Keratinocyte (primary cell): ENCODE data around the gene GAB1. TPM values are rescaled to one million over a fixed set of nuclear protein-coding genes. Genes with fewer than 3 reads are reported as not detected.
A peak's percentile ranks its signal among the peaks of the same experiment; 100 is the strongest.

ENCODE experiments used
- DNase-seq: peaks from one replicate; pipeline ENCODE4 v3.0.0-alpha.2; 2011; ENCODE audit warnings: low read depth, missing footprints, low spot score
- FAIRE-seq: peaks from 2 replicates; lab custom pipeline; 2011; peaks lifted over from hg19 to GRCh38; lab: Jason Lieb, UNC
- H2AFZ ChIP-seq: 2 replicates; pipeline ENCODE4 v1.6.0; 2012; ENCODE audit warnings: low read length, control low read depth, inconsistent platforms; ENCODE audit not compliant: control insufficient read depth
- H3K27ac ChIP-seq: 2 replicates; pipeline ENCODE4 v1.5.1; 2011; ENCODE audit warnings: low read length; ENCODE audit not compliant: control insufficient read depth, insufficient read depth
- H3K27me3 ChIP-seq: 3 replicates; pipeline ENCODE4 v1.6.0; 2011; ENCODE audit warnings: low read length; ENCODE audit not compliant: control insufficient read depth, insufficient read depth; ENCODE audit errors: extremely low read depth
- H3K36me3 ChIP-seq, 2 experiments: 2 replicates in 1 of 2; 3 replicates in 1 of 2; pipeline ENCODE4 v1.5.1; 2011; ENCODE audit warnings: low read length in 2 of 2, mild to moderate bottlenecking in 1 of 2; ENCODE audit not compliant: control insufficient read depth in 2 of 2, insufficient read depth in 2 of 2; ENCODE audit errors: extremely low read depth in 1 of 2
- H3K4me1 ChIP-seq: 3 replicates; pipeline ENCODE4 v1.5.1; 2011; ENCODE audit warnings: low read length; ENCODE audit not compliant: control insufficient read depth, insufficient read depth; ENCODE audit errors: extremely low read depth
- H3K4me2 ChIP-seq: 3 replicates; pipeline ENCODE4 v1.6.0; 2011; ENCODE audit warnings: low read depth, low read length; ENCODE audit not compliant: control insufficient read depth, insufficient read depth; ENCODE audit errors: extremely low read depth
- H3K4me3 ChIP-seq, 3 experiments: fragments of 200-600 bp in 1 of 3; sonication (generic) in 1 of 3; 2 replicates in 2 of 3; 3 replicates in 1 of 3; pipeline ENCODE4 v1.5.1; 2011 to 2016; ENCODE audit warnings: low read length in 3 of 3, mild to moderate bottlenecking in 3 of 3, control low read depth in 2 of 3, inconsistent platforms in 1 of 3, low read depth in 1 of 3, mixed read lengths in 1 of 3, mixed run types in 1 of 3, moderate library complexity in 1 of 3; ENCODE audit not compliant: control insufficient read depth in 2 of 3, insufficient read depth in 2 of 3; ENCODE audit errors: extremely low read depth in 1 of 3
- H3K79me2 ChIP-seq: 2 replicates; pipeline ENCODE4 v1.6.0; 2012; ENCODE audit warnings: low read length; ENCODE audit not compliant: control insufficient read depth, insufficient read depth
- H3K9ac ChIP-seq: 3 replicates; pipeline ENCODE4 v1.6.0; 2011; ENCODE audit warnings: low read length; ENCODE audit not compliant: control insufficient read depth, insufficient read depth; ENCODE audit errors: extremely low read depth
- H3K9me1 ChIP-seq: 3 replicates; pipeline ENCODE4 v1.6.0; 2011; ENCODE audit warnings: low read length; ENCODE audit not compliant: control insufficient read depth, insufficient read depth; ENCODE audit errors: extremely low read depth
- H3K9me3 ChIP-seq: 2 replicates; pipeline ENCODE4 v1.5.1; 2012; ENCODE audit warnings: low read depth, low read length; ENCODE audit not compliant: control insufficient read depth
- H4K20me1 ChIP-seq: 3 replicates; pipeline ENCODE4 v1.6.0; 2011; ENCODE audit warnings: low read length; ENCODE audit not compliant: control insufficient read depth, insufficient read depth; ENCODE audit errors: extremely low read depth
- EZH2 ChIP-seq: IDR thresholded peaks from one replicate; pipeline ENCODE4 v1.6.1; 2012; ENCODE audit warnings: inconsistent platforms, mild to moderate bottlenecking, low read length, moderate library complexity
- dilution Hi-C: fragments of 300-500 bp; cut with MboI; formaldehyde crosslinking; loops from one replicate; pipeline ENCODE4 v1.7.0; 2020; ENCODE audit warnings: low sequenced_read_pairs; ENCODE audit not compliant: extremely low pct_ligation_motif_present
- polyA plus RNA-seq, 5 experiments: library from polyadenylated mRNA; depleted of rRNA in 3 of 5; stranded (reverse) in 3 of 5; stranded (forward) in 1 of 5; unstranded in 1 of 5; fragments of >200 nt; gene quantifications; 1 replicate in 1 of 5; 2 replicates in 3 of 5; 3 replicates in 1 of 5; pipeline versions ENCODE4 v1.2.1 to v1.2.3, GENCODE V29; 2011 to 2012; ENCODE audit warnings: missing spikeins in 2 of 5, low read depth in 1 of 5, low replicate concordance in 1 of 5
- TF ChIP-seq, protein P1 (sequence below), 3 experiments: IDR thresholded peaks in 1 of 3; conservative IDR thresholded peaks in 1 of 3; optimal IDR thresholded peaks in 1 of 3; 2 replicates in 2 of 3; 3 replicates in 1 of 3; pipeline versions ENCODE3 to v1.5.1; 2011; ENCODE audit warnings: low read length in 3 of 3, mild to moderate bottlenecking in 3 of 3, moderate library complexity in 2 of 3, control low read depth in 1 of 3, inconsistent platforms in 1 of 3; ENCODE audit not compliant: insufficient read depth in 2 of 3; ENCODE audit errors: extremely low read depth in 1 of 3

GAB1 gene
- polyA plus RNA-seq, 1 donor (not counting 4 experiments of a cell fraction or from before 2014, with no cell fraction given), result 11.0 TPM

- FAIRE-seq (no peak), DNase-seq (no peak)
- Histone ChIP-seq H3K4me3 (peak overlapping the region; percentile 87 to 93 (median 92)), H3K9ac (peak overlapping the region; percentile 87), H3K27ac (no peak overlapping the region), H3K27me3 (no peaks in the 10 kb centered on the region), H4K20me1 (no peaks in the 10 kb centered on the region), H2AFZ (no peak overlapping the region), H3K9me1 (no peaks in the 10 kb centered on the region), H3K36me3 (no peaks in the 10 kb centered on the region), H3K4me1 (peaks cover 10% of the 10 kb centered on the region), H3K9me3 (no peaks in the 10 kb centered on the region), H3K79me2 (peaks cover 54% of the 10 kb centered on the region), H3K4me2 (peak overlapping the region; percentile 92)
- dilution Hi-C loops, result no loop called here
- TF ChIP-seq EZH2, result no peak
- TF ChIP-seq, protein P1, sequence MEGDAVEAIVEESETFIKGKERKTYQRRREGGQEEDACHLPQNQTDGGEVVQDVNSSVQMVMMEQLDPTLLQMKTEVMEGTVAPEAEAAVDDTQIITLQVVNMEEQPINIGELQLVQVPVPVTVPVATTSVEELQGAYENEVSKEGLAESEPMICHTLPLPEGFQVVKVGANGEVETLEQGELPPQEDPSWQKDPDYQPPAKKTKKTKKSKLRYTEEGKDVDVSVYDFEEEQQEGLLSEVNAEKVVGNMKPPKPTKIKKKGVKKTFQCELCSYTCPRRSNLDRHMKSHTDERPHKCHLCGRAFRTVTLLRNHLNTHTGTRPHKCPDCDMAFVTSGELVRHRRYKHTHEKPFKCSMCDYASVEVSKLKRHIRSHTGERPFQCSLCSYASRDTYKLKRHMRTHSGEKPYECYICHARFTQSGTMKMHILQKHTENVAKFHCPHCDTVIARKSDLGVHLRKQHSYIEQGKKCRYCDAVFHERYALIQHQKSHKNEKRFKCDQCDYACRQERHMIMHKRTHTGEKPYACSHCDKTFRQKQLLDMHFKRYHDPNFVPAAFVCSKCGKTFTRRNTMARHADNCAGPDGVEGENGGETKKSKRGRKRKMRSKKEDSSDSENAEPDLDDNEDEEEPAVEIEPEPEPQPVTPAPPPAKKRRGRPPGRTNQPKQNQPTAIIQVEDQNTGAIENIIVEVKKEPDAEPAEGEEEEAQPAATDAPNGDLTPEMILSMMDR (optimal IDR thresholded peaks at IDR 0.05 in 1 of 3, IDR thresholded peaks at IDR 0.05 in 1 of 3, conservative IDR thresholded peaks at IDR 0.05 in 1 of 3; ENCODE audit: extremely low read depth in 1 of 3, insufficient read depth in 2 of 3, low read length in 3 of 3), result no peak
These were observed 1.6 kb downstream of the GAB1 start for GRCh38 chr4:143338313-143338712.

GRCh38 chr4:143339497-143339896 lies 2.8 kb downstream of the GAB1 start:
- Histone ChIP-seq H3K4me2 (no peak overlapping the region), H4K20me1 (no peaks in the 10 kb centered on the region), H3K79me2 (peaks cover 64% of the 10 kb centered on the region), H3K27ac (no peak overlapping the region), H3K9me1 (no peaks in the 10 kb centered on the region), H3K9me3 (no peaks in the 10 kb centered on the region), H3K9ac (no peak overlapping the region), H3K36me3 (no peaks in the 10 kb centered on the region), H3K4me3 (no peak overlapping the region), H3K27me3 (no peaks in the 10 kb centered on the region), H2AFZ (no peak overlapping the region), H3K4me1 (peaks cover 21% of the 10 kb centered on the region)
- DNase-seq, result no peak
- TF ChIP-seq EZH2, result no peak
- TF ChIP-seq, protein P1 (optimal IDR thresholded peaks at IDR 0.05 in 1 of 3, IDR thresholded peaks at IDR 0.05 in 1 of 3, conservative IDR thresholded peaks at IDR 0.05 in 1 of 3; ENCODE audit: extremely low read depth in 1 of 3, insufficient read depth in 2 of 3, low read length in 3 of 3), result no peak
- FAIRE-seq, result no peak
- dilution Hi-C loops, result no loop called here
